ENCODE results near the gene PTPRQ.
"Not testable (repeated sequence)": the region's sequence is repeated elsewhere in the genome, so short reads cannot be mapped to it uniquely, and the experiment has no call there.

The PTPRQ gene

GRCh38 chr12:80443974-80444666 lies at the start of gene PTPRQ:
TSS of gene PTPRQ (plus strand) at chr12:80444235. CDS start at chr12:80444346, 111 bp downstream.
- in situ Hi-C loops (cut with HindIII; ENCODE audit: low sequenced_read_pairs) = no loop called here

GRCh38 chr12:80400571-80400991 lies 43.5 kb upstream of the PTPRQ start:
- in situ Hi-C loops (cut with HindIII; ENCODE audit: low sequenced_read_pairs) = no loop called here

- in situ Hi-C loops (cut with HindIII; ENCODE audit: low sequenced_read_pairs) = no loop called here
Measured at GRCh38 chr12:80401191-80401590, 42.8 kb upstream of the PTPRQ start.

- in situ Hi-C loops (cut with HindIII; ENCODE audit: low sequenced_read_pairs) = no loop called here
Measured at GRCh38 chr12:80404629-80405028, 39.4 kb upstream of the PTPRQ start.

GRCh38 chr12:80406253-80406652 lies 37.8 kb upstream of the PTPRQ start:
- in situ Hi-C loops (cut with HindIII; ENCODE audit: low sequenced_read_pairs) = no loop called here

- in situ Hi-C loops (cut with HindIII; ENCODE audit: low sequenced_read_pairs) = no loop called here
Measured at GRCh38 chr12:80411787-80412186, 32.2 kb upstream of the PTPRQ start.

GRCh38 chr12:80412343-80412953 lies 31.6 kb upstream of the PTPRQ start:
- in situ Hi-C loops (cut with HindIII; ENCODE audit: low sequenced_read_pairs) = no loop called here

GRCh38 chr12:80413462-80413861 lies 30.6 kb upstream of the PTPRQ start:
- in situ Hi-C loops (cut with HindIII; ENCODE audit: low sequenced_read_pairs) = no loop called here

- in situ Hi-C loops (cut with HindIII; ENCODE audit: low sequenced_read_pairs) = no loop called here
Measured at GRCh38 chr12:80415466-80415865, 28.6 kb upstream of the PTPRQ start.

GRCh38 chr12:80419644-80420043 lies 24.4 kb upstream of the PTPRQ start:
- in situ Hi-C loops (cut with HindIII; ENCODE audit: low sequenced_read_pairs) = no loop called here

GRCh38 chr12:80420075-80420474 lies 24.0 kb upstream of the PTPRQ start:
- in situ Hi-C loops (cut with HindIII; ENCODE audit: low sequenced_read_pairs) = no loop called here

GRCh38 chr12:80422550-80422949 lies 21.5 kb upstream of the PTPRQ start:
- in situ Hi-C loops (cut with HindIII; ENCODE audit: low sequenced_read_pairs) = no loop called here

GRCh38 chr12:80432061-80432460 lies 12.0 kb upstream of the PTPRQ start:
- in situ Hi-C loops (cut with HindIII; ENCODE audit: low sequenced_read_pairs) = no loop called here

- in situ Hi-C loops (cut with HindIII; ENCODE audit: low sequenced_read_pairs) = no loop called here
Measured at GRCh38 chr12:80441921-80442320, 2.1 kb upstream of the PTPRQ start.

- in situ Hi-C loops (cut with HindIII; ENCODE audit: low sequenced_read_pairs) = no loop called here
Measured at GRCh38 chr12:80442426-80443222, 1.4 kb upstream of the PTPRQ start.

GRCh38 chr12:80445083-80445793 lies 1.2 kb downstream of the PTPRQ start:
- in situ Hi-C loops (cut with HindIII; ENCODE audit: low sequenced_read_pairs) = no loop called here

- in situ Hi-C loops (cut with HindIII; ENCODE audit: low sequenced_read_pairs) = no loop called here
Measured at GRCh38 chr12:80456513-80456912, 12.5 kb downstream of the PTPRQ start.

GRCh38 chr12:80460972-80461371 lies 16.9 kb downstream of the PTPRQ start:
- in situ Hi-C loops (cut with HindIII; ENCODE audit: low sequenced_read_pairs) = no loop called here

- in situ Hi-C loops (cut with HindIII; ENCODE audit: low sequenced_read_pairs) = not testable (repeated sequence)
Measured at GRCh38 chr12:80461851-80462250, 17.8 kb downstream of the PTPRQ start.

- in situ Hi-C loops (cut with HindIII; ENCODE audit: low sequenced_read_pairs) = no loop called here
Measured at GRCh38 chr12:80469681-80470080, 25.6 kb downstream of the PTPRQ start.

GRCh38 chr12:80470403-80470802 lies 26.4 kb downstream of the PTPRQ start:
- in situ Hi-C loops (cut with HindIII; ENCODE audit: low sequenced_read_pairs) = no loop called here

All from DLD1 (cell line).